SK-N-SH treated with all-trans-retinoic acid at 6 μM for 48 hours (cell line): ENCODE results near the gene EPHA6.

Experiments
- ARNTL ChIP-seq: fragments of 450-650 bp; formaldehyde crosslinking; IDR thresholded peaks from 2 replicates; pipeline ENCODE4 v1.5.0; 2020; ENCODE audit warnings: low read depth, mild to moderate bottlenecking, moderate library complexity, borderline replicate concordance
- CREB5 ChIP-seq: fragments of 250-450 bp; sonication (Bioruptor Pico); IDR thresholded peaks from 2 replicates; pipeline ENCODE4 v1.5.1; 2020; ENCODE audit warnings: low read depth, mild to moderate bottlenecking, moderate library complexity
- CSDC2 ChIP-seq: fragments of 250-450 bp; sonication (Bioruptor Pico); IDR thresholded peaks from 2 replicates; pipeline ENCODE4 v1.5.0; 2020; ENCODE audit warnings: mild to moderate bottlenecking, moderate library complexity
- ESRRG ChIP-seq: fragments of 250-450 bp; sonication (Bioruptor Pico); IDR thresholded peaks from 2 replicates; pipeline ENCODE4 v1.6.1; 2021; ENCODE audit warnings: mild to moderate bottlenecking
- ISL1 ChIP-seq: fragments of 250-450 bp; sonication (Bioruptor Pico); IDR thresholded peaks from 2 replicates; pipeline ENCODE4 v2.1.2; 2022; ENCODE audit warnings: mild to moderate bottlenecking, moderate library complexity
- OSR1 ChIP-seq: fragments of 250-450 bp; sonication (Bioruptor Pico); IDR thresholded peaks from 2 replicates; pipeline ENCODE4 v1.8.0; 2022; ENCODE audit warnings: moderate library complexity, mild to moderate bottlenecking, inconsistent platforms
- RARB ChIP-seq: fragments of 250-450 bp; sonication (Bioruptor Pico); IDR thresholded peaks from 2 replicates; pipeline ENCODE4 v1.8.0; 2021; ENCODE audit warnings: mild to moderate bottlenecking, moderate library complexity
- ZC3H10 ChIP-seq: fragments of 250-450 bp; sonication (Bioruptor Pico); IDR thresholded peaks from 2 replicates; pipeline ENCODE4 v1.5.1; 2021; ENCODE audit warnings: mild to moderate bottlenecking, moderate library complexity
- ZFP3 ChIP-seq: fragments of 250-450 bp; sonication (Bioruptor Pico); IDR thresholded peaks from 2 replicates; pipeline ENCODE4 v1.5.0; 2020; ENCODE audit warnings: mild to moderate bottlenecking, moderate library complexity
- ZFP30 ChIP-seq: fragments of 450-650 bp; formaldehyde crosslinking; IDR thresholded peaks from 2 replicates; pipeline ENCODE4 v1.5.0; 2022; ENCODE audit warnings: mild to moderate bottlenecking, moderate library complexity
- ZNF565 ChIP-seq: fragments of 450-650 bp; formaldehyde crosslinking; conservative IDR thresholded peaks from 2 replicates; pipeline ENCODE4 v1.5.0; 2020; ENCODE audit warnings: low read depth, mild to moderate bottlenecking, moderate library complexity
- ZNF70 ChIP-seq: fragments of 450-650 bp; formaldehyde crosslinking; IDR thresholded peaks from 2 replicates; pipeline ENCODE4 v1.5.0; 2020; ENCODE audit warnings: mild to moderate bottlenecking, moderate library complexity
- ZNF8 ChIP-seq: fragments of 450-650 bp; formaldehyde crosslinking; IDR thresholded peaks from 2 replicates; pipeline ENCODE4 v1.5.0; 2020; ENCODE audit warnings: mild to moderate bottlenecking, moderate library complexity

- TF ChIP-seq RARB (no peak), ZNF565 (CRISPR knock-in tag) (no peak), ZNF8 (CRISPR knock-in tag) (no peak), ARNTL (CRISPR knock-in tag) (no peak), CREB5 (CRISPR knock-in tag) (no peak), ZFP3 (CRISPR knock-in tag) (no peak), ISL1 (CRISPR knock-in tag) (no peak), OSR1 (CRISPR knock-in tag) (no peak), ESRRG (CRISPR knock-in tag) (no peak), CSDC2 (CRISPR knock-in tag) (no peak), ZC3H10 (CRISPR knock-in tag) (no peak), ZFP30 (CRISPR knock-in tag) (no peak), ZNF70 (CRISPR knock-in tag) (no peak)
Measured at GRCh38 chr3:97763586-97764406, 949.4 kb downstream of the EPHA6 start.
